ENCODE data around the gene ACOX3. TPM values are rescaled to one million over a fixed set of nuclear protein-coding genes. Genes with fewer than 3 reads are reported as not detected.

The ACOX3 gene
- total and polyA plus RNA-seq, 10 of the 15 experiments (the other 5 are each of a cell fraction or from before 2014, with no cell fraction given) = 2.0 to 24.5 (median 14.0) TPM

DNA sequence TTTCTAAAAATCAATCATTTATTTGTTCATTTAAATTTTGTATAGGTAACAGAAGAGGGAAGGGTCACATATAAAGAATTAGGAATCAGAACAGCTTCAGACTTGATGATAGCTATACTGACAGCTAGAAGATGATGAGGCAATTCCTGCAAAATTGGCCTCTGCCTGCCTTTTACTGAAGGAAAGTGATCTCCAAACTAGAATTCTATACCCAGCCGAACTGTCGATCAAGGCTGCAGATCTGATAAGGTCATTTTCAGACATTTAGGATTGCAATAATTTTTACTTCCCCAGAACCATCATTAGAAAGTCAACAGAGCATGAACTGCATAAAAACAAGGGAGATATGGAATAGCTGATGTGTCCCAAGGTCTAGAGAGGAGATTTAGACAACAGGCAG lies 104.7 kb downstream of the ACOX3 start:
- ChIA-PET RAD21 (ENCODE audit: unreplicated experiment) (no interaction called here), SMC1A (ENCODE audit: uncharacterized antibody, unreplicated experiment) (no interaction called here), CTCF (no interaction called here), POLR2A (no interaction called here)
- no peak for FAIRE-seq
- BruUV-seq (replicated peaks) = no TSS peak
- no peaks in the 10 kb centered on the region for H3K4me1 ChIP-seq (ENCODE audit: control insufficient read depth, insufficient read depth, low read length)
- no peak for DNase-seq (ENCODE audit: low read depth, low spot score)
- no peak overlapping the region for H3K4me2 ChIP-seq (ENCODE audit: control insufficient read depth, insufficient read depth)
- H3K4me3 ChIP-seq = no peak overlapping the region
- in situ Hi-C loops (cut with MboI) (no loop called here), intact Hi-C loops (cut with micrococcal nuclease; ENCODE audit: unreplicated experiment) (no loop called here)
- no peaks in the 10 kb centered on the region for H4K20me1 ChIP-seq (ENCODE audit: control insufficient read depth, insufficient read depth)
- H3K79me2 ChIP-seq (ENCODE audit: control insufficient read depth, insufficient read depth, low read length) = no peaks in the 10 kb centered on the region
- H3K9ac ChIP-seq (ENCODE audit: control insufficient read depth, insufficient read depth, low read length) = no peak overlapping the region
- no peaks in the 10 kb centered on the region for H3K36me3 ChIP-seq (ENCODE audit: control insufficient read depth in 2 of 2, insufficient read depth in 2 of 2, low read length in 1 of 2)
- no peak overlapping the region for H3K27ac ChIP-seq (ENCODE audit: control insufficient read depth, insufficient read depth)
- ATAC-seq = no peak
- no peaks in the 10 kb centered on the region; the same call in 1 of the 3 replicates for H3K9me3 ChIP-seq (replicated peaks; ENCODE audit: control insufficient read depth, insufficient read depth, low read length)
- H2AFZ ChIP-seq (ENCODE audit: control insufficient read depth, low read depth, low read length) = no peak overlapping the region
- TF ChIP-seq SUZ12 (IDR thresholded peaks at IDR 0.05; ENCODE audit: unreplicated experiment) (no peak), DPF2 (IDR thresholded peaks at IDR 0.05) (no peak), TCF7 (IDR thresholded peaks at IDR 0.05; ENCODE audit: borderline replicate concordance) (no peak)
- TF ChIP-seq, protein P1, sequence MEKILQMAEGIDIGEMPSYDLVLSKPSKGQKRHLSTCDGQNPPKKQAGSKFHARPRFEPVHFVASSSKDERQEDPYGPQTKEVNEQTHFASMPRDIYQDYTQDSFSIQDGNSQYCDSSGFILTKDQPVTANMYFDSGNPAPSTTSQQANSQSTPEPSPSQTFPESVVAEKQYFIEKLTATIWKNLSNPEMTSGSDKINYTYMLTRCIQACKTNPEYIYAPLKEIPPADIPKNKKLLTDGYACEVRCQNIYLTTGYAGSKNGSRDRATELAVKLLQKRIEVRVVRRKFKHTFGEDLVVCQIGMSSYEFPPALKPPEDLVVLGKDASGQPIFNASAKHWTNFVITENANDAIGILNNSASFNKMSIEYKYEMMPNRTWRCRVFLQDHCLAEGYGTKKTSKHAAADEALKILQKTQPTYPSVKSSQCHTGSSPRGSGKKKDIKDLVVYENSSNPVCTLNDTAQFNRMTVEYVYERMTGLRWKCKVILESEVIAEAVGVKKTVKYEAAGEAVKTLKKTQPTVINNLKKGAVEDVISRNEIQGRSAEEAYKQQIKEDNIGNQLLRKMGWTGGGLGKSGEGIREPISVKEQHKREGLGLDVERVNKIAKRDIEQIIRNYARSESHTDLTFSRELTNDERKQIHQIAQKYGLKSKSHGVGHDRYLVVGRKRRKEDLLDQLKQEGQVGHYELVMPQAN (conservative IDR thresholded peaks at IDR 0.05) = no peak
- no peaks in the 10 kb centered on the region for H3K27me3 ChIP-seq (replicated peaks in 1 of 2; ENCODE audit: control insufficient read depth in 2 of 2, insufficient read depth in 2 of 2, low read length in 1 of 2)
- 63% methylated on average over 2 of the region's 2 CpGs for WGBS (ENCODE audit: insufficient coverage, insufficient replicate concordance, low lambda C conversion rate, missing lambda C conversion rate)

DNA sequence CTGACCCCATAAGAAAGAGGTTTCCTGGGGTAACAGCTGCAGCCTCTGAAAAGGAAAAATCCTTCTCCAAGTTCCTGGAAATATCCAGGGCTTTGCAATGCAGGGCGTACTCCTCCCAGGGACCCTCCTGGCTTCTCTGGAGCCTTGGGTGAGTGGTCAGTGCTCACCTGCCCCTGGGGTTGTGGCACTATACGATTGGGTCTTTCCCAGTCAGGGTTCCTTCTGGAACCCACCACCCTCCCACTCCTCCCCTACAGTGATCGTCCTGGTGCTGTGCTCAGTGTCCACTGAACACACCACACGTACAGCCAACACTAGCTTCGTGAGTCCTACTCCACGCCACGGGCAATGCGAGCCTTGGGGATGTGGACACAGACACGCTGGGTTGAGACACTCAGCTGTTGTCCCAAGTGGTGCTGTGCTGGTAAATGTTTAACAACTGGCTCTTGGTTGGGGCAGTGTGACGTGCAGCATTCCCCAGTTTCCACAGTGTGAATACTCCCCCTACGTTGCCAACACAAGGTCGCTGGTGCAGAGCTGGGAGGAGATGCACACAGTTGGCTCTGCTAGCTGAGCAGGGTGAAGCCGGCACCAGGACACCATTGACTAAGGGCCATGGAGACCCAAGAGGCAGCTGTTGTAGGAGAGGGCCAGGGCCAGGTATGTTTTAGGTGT lies 105.6 kb downstream of the ACOX3 start:
- CTCF ChIA-PET = no interaction called here
- SMC1A ChIA-PET (ENCODE audit: uncharacterized antibody, unreplicated experiment) = interaction anchor here (1.4 kb wide), 1 partner anchor 10 kb away, joined by 3 read pairs; no protein-coding TSS in a partner anchor
- no peak overlapping the region for H3K9ac ChIP-seq (ENCODE audit: control insufficient read depth, insufficient read depth, low read length)
- BruUV-seq (replicated peaks) = no TSS peak
- in situ Hi-C loops (cut with MboI) = no loop called here
- POLR2A ChIA-PET = no interaction called here
- no peak overlapping the region for H3K27ac ChIP-seq (ENCODE audit: control insufficient read depth, insufficient read depth)
- 39% methylated on average over 13 of the region's 13 CpGs for WGBS (ENCODE audit: insufficient coverage, insufficient replicate concordance, low lambda C conversion rate, missing lambda C conversion rate)
- ATAC-seq (no peak), DNase-seq (ENCODE audit: low read depth, low spot score) (no peak), FAIRE-seq (no peak)
- 0 out of 4 replicates have a peak, but pooled peaks cover 0 to 3% of the 10 kb centered on the region in 2 experiments for H3K27me3 ChIP-seq (replicated peaks in 1 of 2; ENCODE audit: control insufficient read depth in 2 of 2, insufficient read depth in 2 of 2, low read length in 1 of 2)
- intact Hi-C loops (cut with micrococcal nuclease; ENCODE audit: unreplicated experiment) = no loop called here
- H3K79me2 ChIP-seq (ENCODE audit: control insufficient read depth, insufficient read depth, low read length) = no peaks in the 10 kb centered on the region
- H3K4me1 ChIP-seq (ENCODE audit: control insufficient read depth, insufficient read depth, low read length) = no peaks in the 10 kb centered on the region
- H3K36me3 ChIP-seq (ENCODE audit: control insufficient read depth in 2 of 2, insufficient read depth in 2 of 2, low read length in 1 of 2) = no peaks in the 10 kb centered on the region
- no peak overlapping the region for H3K4me3 ChIP-seq
- H3K4me2 ChIP-seq (ENCODE audit: control insufficient read depth, insufficient read depth) = no peak overlapping the region
- H4K20me1 ChIP-seq (ENCODE audit: control insufficient read depth, insufficient read depth) = no peaks in the 10 kb centered on the region
- no peak overlapping the region for H2AFZ ChIP-seq (ENCODE audit: control insufficient read depth, low read depth, low read length)
- no peaks in the 10 kb centered on the region; the same call in 1 of the 3 replicates for H3K9me3 ChIP-seq (replicated peaks; ENCODE audit: control insufficient read depth, insufficient read depth, low read length)
- RAD21 ChIA-PET (ENCODE audit: unreplicated experiment) = no interaction called here
- TF ChIP-seq, protein P2, sequence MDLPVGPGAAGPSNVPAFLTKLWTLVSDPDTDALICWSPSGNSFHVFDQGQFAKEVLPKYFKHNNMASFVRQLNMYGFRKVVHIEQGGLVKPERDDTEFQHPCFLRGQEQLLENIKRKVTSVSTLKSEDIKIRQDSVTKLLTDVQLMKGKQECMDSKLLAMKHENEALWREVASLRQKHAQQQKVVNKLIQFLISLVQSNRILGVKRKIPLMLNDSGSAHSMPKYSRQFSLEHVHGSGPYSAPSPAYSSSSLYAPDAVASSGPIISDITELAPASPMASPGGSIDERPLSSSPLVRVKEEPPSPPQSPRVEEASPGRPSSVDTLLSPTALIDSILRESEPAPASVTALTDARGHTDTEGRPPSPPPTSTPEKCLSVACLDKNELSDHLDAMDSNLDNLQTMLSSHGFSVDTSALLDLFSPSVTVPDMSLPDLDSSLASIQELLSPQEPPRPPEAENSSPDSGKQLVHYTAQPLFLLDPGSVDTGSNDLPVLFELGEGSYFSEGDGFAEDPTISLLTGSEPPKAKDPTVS (IDR thresholded peaks at IDR 0.05; ENCODE audit: low read depth, low read length) = no peak
- TF ChIP-seq SPI1 (IDR thresholded peaks at IDR 0.05; ENCODE audit: borderline replicate concordance, insufficient read depth, low read depth, low read length) = no peak
- TF ChIP-seq MTA3 (IDR thresholded peaks at IDR 0.05; ENCODE audit: borderline replicate concordance, low read length) = no peak
- TF ChIP-seq RFX5 (IDR thresholded peaks at IDR 0.05; ENCODE audit: low read depth, low read length) = no peak
- TF ChIP-seq CHD1 (IDR thresholded peaks at IDR 0.05; ENCODE audit: low read depth, low read length) = no peak
